ENCODE measurements around the gene TRPM6. TPM values are rescaled to one million over a fixed set of nuclear protein-coding genes. Genes with fewer than 3 reads are reported as not detected.

The TRPM6 gene
- total RNA-seq, 1 experiment from 2014 or later: 0.57 TPM

DNA sequence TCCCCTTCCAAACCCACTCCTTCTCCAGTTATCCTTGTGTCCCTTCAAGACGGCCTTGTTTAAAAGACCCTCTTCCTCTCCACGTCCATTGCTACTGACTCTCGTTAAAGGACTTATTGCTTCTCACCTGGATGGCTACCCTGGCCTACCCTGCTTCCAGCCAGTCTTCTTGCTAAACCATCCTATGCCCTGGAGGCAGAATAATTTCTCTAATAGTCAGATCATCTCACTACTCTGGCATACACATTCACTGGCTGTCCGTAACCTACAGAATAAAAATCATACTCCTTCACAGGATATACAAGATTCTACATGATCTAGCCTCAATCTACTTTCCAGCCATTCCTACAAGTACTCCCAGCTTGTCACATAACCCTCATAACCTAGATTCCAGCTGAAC lies 92.6 kb downstream of the TRPM6 start:
- Histone ChIP-seq H3K9me3 (ENCODE audit: control insufficient read depth, low read depth, low read length) (no peaks in the 10 kb centered on the region), H2BK20ac (ENCODE audit: low read depth, low read length, poor library complexity, severe bottlenecking) (no peak overlapping the region), H2AK5ac (ENCODE audit: insufficient read length, low read length) (no peak overlapping the region), H3K14ac (ENCODE audit: insufficient read depth, low read length) (no peak overlapping the region), H2BK5ac (ENCODE audit: insufficient read length, low read length) (no peak overlapping the region), H3T11ph (ENCODE audit: low read length) (no peak overlapping the region), H4K91ac (ENCODE audit: insufficient read length, low read depth, low read length) (no peak overlapping the region), H3K79me1 (ENCODE audit: insufficient read depth, low read depth, low read length, poor library complexity, severe bottlenecking) (no peaks in the 10 kb centered on the region), H4K20me1 (ENCODE audit: control insufficient read depth, insufficient read depth, insufficient read length) (no peaks in the 10 kb centered on the region), H3K4me1 (ENCODE audit: insufficient read depth, low read length) (no peaks in the 10 kb centered on the region), H3K18ac (ENCODE audit: insufficient read length, low read depth, low read length) (no peak overlapping the region), H3K23me2 (ENCODE audit: insufficient read length, low read depth, low read length, poor library complexity, severe bottlenecking) (no peaks in the 10 kb centered on the region), H3K56ac (ENCODE audit: insufficient read length, low read depth, low read length) (no peak overlapping the region), H2BK15ac (ENCODE audit: low read depth, low read length) (no peak overlapping the region), H4K5ac (ENCODE audit: insufficient read length, low read depth, low read length) (no peak overlapping the region), H3K4me2 (ENCODE audit: insufficient read depth, insufficient read length, low read length) (no peak overlapping the region), H2BK12ac (ENCODE audit: insufficient read length, low read depth, low read length) (no peak overlapping the region), H3K79me2 (ENCODE audit: insufficient read depth, low read length) (no peaks in the 10 kb centered on the region), H2BK120ac (ENCODE audit: low read depth, low read length, poor library complexity, severe bottlenecking) (no peak overlapping the region), H3K4ac (ENCODE audit: low read depth, low read length) (no peak overlapping the region), H3K23ac (ENCODE audit: insufficient read length, low read depth, low read length) (no peak overlapping the region), H2AFZ (ENCODE audit: low read length) (no peak overlapping the region), H3K9ac (ENCODE audit: extremely low read depth, insufficient read length, low read length) (no peak overlapping the region), H3K27ac (ENCODE audit: insufficient read length, low read depth, low read length) (no peak overlapping the region), H4K8ac (replicated peaks; ENCODE audit: insufficient read length, low read depth, low read length) (no peak overlapping the region), H3K27me3 (ENCODE audit: insufficient read depth, low read length) (no peaks in the 10 kb centered on the region)
- Mint-ChIP-seq H3K4me1 (no peaks in the 10 kb centered on the region), H3K9me3 (no peaks in the 10 kb centered on the region), H3K36me3 (ENCODE audit: insufficient read depth in 1 of 3, low read depth in 3 of 3) (no peaks in the 10 kb centered on the region), H3K27me3 (ENCODE audit: low read depth) (no peaks in the 10 kb centered on the region), H3K27ac (no peak overlapping the region), H3K4me3 (no peak overlapping the region)
- DNase-seq: no peak
- no CpG with 5 or more reads among the region's 4 CpGs for WGBS (ENCODE audit: extremely low coverage, insufficient read length, low lambda C conversion rate)
- TF ChIP-seq, protein P1, sequence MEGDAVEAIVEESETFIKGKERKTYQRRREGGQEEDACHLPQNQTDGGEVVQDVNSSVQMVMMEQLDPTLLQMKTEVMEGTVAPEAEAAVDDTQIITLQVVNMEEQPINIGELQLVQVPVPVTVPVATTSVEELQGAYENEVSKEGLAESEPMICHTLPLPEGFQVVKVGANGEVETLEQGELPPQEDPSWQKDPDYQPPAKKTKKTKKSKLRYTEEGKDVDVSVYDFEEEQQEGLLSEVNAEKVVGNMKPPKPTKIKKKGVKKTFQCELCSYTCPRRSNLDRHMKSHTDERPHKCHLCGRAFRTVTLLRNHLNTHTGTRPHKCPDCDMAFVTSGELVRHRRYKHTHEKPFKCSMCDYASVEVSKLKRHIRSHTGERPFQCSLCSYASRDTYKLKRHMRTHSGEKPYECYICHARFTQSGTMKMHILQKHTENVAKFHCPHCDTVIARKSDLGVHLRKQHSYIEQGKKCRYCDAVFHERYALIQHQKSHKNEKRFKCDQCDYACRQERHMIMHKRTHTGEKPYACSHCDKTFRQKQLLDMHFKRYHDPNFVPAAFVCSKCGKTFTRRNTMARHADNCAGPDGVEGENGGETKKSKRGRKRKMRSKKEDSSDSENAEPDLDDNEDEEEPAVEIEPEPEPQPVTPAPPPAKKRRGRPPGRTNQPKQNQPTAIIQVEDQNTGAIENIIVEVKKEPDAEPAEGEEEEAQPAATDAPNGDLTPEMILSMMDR (conservative IDR thresholded peaks at IDR 0.05): no peak

Data from H9 (cell line).